Femur (tissue), 1 donor: ENCODE results near the gene MIGA1.
"Not testable (repeated sequence)": the region's sequence is repeated elsewhere in the genome, so short reads cannot be mapped to it uniquely, and the experiment has no call there.

Experiments
- DNase-seq: peaks from one replicate; pipeline ENCODE4 v3.0.0-alpha.2; 2017

MIGA1 gene, protein sequence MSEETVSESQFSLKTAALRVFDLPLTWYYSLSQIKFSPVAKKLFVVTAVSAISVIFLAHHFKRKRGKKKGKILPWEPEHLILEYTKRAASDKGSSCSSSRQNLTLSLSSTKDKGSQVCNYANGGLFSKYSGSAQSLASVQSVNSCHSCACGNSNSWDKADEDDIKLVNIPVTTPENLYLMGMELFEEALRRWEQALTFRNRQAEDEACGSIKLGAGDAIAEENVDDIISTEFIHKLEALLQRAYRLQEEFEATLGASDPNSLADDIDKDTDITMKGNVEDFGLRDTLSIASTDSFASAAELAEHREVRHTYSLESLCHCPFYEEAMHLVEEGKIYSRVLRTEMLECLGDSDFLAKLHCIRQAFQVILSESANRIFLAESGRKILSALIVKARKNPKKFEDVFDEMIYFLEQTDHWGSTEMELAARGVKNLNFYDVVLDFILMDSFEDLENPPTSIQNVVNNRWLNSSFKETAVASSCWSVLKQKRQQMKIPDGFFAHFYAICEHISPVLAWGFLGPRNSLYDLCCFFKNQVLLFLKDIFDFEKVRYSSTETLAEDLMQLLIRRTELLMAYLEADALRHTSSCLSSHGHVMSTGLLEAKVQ

DNA sequence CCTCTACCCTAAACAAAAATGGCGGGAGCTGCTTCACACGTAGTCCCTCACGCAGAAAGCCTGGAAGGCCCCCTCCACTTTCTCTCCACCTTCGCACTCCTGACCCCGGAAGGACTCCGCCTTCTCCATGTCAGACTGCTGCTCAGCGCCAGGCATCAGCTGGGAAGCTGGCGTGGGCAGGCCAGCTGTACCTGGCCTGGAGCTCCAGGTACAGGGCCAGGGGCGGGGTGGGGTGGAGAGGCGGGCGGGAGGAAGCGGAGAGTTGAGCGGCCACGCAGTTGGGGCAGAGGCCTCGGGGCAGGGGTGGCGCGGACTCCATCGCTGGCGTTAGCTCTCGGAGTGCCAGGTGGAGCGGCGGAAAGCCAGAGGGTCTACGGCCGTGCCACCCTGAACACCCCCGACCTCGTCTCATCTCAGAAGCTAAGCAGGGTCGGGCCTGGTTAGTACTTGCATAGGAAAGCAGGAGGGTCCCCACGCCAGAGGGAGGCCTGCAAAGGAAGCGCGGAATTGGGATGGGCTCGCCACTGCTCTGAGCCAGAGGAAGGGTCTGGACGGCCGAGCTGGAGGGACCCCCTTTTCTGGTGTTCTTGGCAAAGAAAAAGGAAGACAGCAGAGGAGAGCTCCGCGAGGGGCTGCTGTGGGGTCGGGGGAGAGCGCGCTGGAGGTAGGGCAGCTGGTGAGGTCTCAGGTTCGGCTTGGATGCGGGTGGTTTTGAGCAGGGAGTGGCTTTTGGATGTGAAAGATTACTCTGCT is at the start of gene MIGA1:
Gene MIGA1 (plus strand): TSS at position 121 of the 753 bp plus-strand sequence. CDS start 3,604 bp downstream, outside the sequence.
- DNase-seq = peak; percentile 93

DNA sequence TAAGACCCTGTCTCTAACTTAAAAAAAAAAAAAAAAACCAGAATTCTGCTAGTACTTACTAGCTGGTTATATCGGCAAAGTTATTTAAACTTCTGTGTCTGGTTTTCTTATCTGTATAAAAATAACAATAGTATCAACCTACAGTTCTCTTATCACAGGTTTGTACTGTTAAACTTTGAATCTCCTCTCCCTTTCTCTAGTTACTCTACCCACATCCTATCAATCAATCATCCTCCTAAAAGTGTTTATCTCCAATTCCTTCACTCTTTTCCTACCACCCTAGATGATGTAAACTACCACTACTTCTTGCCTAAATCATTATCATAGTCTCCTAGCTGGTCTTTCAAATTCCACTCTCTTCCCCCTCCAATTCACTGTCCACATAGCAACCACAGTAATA is 47.4 kb upstream of the MIGA1 start:
- DNase-seq = no peak

DNA sequence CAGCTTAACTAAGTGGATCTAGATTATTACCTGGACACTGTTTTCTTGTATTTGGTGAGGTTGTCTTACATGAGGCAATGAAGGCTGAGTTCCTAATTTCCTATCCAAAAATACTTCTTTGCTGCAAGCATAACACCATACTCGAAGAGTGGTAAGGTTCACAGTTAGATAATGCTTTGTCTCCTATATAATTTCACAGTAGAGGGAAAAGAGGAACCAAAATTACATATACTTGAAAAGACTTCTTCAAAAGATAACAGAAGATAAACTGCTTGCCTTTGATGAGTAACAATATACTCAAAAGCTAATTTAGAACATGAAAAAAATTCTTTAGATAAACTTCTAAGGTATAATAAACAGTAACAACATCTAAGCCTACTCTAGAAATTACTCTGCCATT is 40.2 kb upstream of the MIGA1 start:
- no peak for DNase-seq

DNA sequence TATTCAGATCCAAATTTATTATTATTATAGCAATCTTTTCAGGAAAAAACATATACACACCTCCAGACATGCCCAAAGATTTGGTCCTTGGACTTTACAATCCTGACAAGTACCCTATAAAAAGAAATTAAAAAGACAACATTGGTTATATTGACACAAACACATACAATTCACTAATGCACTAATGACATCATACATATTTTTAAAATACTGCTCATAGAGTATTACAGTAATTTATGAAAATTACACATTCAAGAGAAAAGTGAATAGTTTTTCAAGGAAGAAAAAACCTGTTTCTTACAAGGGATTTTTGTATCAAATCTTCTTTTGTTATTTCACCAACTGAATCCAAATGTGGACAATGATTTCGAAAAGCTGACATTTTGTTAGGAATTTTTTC is 38.1 kb upstream of the MIGA1 start:
- DNase-seq = no peak

DNA sequence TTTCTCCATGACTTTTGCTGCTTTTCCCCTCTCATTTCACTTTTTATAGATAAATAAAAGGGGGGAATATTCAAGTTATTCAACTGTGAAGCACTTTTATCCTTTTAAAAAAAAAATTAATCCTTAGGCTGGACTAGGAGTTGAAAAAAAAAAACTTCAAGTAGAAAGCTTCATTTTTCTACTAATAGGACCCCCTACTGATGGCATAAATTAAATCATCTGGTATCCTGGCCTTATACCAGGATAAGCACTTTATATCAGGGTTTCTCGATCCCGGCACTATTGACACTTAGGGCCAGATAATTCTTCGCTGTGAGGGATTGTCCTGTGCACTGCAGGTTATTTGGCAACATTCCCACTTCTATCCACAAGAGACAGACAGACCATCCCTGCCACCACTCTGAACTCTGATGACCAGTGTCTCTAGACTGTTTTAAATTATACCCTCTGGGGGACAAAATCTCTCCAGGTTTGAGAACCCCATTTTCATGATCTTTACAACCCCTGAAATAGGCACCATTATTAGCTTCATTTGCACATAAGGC is 37.4 kb upstream of the MIGA1 start:
- DNase-seq = no peak

DNA sequence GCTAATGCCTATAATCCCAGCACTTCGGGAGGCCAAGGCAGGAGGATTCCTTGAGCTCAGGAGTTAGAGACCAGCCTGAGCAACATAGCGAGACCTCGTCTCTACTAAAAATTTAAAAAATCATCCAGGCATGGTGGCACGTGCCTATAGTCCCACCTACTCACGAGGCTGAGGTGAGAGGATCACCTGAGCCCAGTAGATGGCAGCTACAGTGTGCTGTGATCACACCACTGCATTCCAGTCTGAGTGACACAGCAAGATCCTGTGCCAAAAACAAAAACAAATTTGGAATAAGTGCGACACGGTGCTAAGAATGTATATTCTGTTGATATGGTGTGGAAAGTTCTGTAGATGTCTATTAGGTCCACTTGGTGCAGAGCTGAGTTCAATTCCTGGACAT is 34.9 kb upstream of the MIGA1 start:
- no peak for DNase-seq

DNA sequence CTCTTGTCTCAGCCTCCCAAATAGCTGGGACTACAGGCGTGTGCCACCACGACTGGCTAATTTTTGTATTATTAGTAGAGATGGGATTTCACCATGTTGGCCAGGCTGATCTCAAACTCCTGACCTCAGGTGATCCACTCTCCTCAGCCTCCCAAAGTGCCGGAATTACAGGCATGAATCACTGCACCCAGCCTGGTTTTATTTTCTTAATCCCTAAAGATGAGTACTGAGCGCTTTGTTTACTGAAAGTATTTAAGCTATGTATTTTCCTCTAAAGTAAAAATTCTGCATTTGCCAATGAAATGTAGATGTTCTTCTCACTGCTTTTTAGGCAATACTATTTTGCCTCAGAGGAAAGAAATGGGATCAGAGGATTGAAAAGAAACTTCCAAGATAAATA is 30.0 kb upstream of the MIGA1 start:
- DNase-seq = not testable (repeated sequence)

DNA sequence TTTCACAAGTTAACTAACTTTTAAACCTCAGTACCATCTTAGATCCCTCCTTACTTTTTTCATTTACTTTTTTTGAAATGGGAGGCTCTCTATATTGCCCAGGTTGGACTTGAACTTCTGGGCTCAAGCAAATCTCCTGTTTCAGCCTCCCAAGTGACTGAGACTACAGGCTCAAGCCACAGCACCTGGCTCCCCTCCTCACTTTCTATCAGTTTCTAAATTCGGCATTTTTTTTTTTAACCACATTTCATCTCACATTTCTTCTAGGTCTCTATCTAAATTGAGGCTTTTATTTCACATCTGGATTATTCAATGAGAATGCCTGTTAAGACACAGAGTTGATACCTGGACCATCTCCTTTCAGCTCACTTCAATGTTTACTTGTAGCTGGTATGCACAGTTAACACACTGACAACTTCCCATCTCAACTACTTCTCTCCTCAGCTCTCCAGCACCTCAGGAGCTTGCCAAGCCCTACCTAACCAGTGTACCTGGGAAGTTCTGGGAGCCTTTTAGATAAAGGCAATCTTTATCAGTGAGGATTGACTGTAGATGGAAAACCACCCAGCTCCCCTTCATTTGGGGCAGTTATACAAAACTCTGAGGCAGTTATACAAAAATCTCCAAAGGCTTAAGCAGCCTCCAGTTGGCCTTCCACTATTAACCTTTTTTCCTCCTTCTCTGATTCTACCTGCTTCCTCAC is 23.2 kb upstream of the MIGA1 start:
- no peak for DNase-seq

DNA sequence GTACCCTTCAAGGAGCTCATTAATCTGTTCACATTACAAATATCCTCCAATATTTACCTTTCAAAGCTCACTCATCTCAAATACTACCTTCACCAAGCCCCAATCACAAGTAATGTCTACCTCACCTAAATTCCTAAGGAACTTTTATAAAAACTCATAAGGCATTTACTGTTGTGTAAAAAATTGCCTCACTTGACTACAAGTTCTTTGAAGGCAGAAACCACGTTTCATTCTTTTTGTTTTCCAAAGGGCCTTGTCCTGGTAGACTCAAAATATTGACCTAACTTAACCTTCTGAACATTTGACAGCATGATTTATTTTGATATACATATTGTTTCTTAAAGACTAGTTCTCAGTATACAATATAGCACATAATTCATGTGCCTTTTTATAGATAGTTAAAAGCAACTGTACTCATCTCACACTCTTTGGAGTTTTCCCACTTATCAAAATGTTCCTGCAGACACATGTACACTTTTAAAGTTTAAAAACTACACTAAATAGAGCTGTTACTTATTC is 22.3 kb upstream of the MIGA1 start:
- no peak for DNase-seq

DNA sequence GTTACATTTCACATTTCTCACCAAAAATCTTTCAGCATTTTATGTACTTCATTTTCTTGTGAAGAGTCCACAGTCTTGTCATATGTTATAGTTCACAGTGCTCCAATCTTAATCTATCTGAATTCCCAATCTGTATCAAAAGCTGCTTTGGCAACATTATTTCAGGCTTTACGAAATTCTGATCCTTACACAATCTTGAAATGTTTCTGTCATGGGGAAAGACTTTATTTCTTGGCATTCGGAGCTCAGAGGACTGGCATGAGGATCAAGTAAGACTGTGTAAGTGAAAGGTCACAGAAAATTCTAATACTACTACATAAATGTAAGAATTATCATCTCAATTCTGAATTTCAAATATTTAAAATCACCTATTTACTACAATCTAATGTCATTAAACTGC is 21.8 kb upstream of the MIGA1 start:
- no peak for DNase-seq

DNA sequence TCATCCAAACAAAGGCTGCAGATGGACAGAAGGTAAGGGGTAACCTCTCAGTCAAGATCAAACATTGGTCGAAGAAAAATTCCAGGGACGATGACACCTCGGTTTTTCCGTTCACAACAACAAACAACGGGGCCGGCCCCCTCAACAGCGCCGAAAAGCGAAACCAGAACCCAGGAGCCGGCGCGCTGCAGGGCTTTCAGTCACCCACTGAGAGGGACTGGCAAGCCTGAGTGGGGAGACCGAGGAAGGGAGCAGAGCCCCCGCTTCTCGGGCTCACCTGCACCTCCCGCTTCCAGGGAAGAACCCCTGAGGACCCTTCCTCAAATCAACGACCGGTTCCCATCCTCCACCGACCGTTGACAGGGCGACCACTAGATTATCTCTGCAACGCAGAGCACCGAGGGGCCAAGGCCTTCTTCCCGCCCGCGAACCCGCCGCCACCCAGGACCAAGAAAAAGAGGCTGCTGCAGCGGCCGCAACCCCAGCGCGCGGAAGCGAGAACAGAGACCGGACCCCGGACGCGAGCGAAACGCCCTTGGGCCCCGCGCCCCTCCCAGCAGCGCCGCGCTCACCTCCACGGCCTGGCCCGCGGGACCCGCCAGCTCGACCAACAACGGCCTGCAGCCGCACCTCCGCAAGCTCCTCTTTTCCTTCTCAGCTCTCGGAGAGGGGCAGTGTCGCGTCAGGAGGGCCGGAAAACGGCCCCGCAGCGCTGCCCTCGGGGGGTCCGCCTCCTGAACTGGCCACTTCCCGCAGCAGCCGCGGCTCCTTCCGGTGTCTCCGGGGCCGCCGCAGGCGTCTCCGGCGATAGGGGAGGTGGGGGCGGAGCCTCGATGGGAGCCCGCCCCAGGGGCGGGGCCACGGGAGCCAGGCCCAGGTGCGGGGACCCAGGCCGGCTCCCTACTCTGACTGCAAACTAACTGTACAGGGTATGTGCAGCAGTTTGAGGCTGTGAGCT is 20.1 kb upstream of the MIGA1 start, which contains the start of gene USP33:
Gene USP33 (minus strand): TSS at position 782 of the 958 bp plus-strand sequence. CDS start 18,155 bp downstream, outside the sequence.
- DNase-seq = peak; percentile 93

DNA sequence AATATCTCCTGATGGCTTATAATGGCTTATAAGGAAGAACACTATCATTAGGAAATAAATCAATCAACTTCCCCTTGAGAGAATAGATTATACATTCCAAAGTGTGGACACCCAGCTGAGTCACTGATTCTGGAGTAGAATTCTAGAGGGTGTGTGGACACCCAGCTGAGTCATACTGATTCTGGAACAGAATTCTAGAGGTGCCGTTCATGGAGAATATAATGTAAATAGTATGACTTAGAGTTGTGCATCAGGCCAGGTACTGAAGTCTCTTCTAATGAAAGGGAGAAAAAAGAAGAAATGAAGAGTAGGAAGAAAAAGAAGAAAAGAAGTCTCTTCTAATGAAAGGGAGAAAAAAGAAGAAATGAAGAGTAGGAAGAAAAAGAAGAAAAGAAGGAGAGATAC is 17.4 kb upstream of the MIGA1 start:
- DNase-seq = no peak

DNA sequence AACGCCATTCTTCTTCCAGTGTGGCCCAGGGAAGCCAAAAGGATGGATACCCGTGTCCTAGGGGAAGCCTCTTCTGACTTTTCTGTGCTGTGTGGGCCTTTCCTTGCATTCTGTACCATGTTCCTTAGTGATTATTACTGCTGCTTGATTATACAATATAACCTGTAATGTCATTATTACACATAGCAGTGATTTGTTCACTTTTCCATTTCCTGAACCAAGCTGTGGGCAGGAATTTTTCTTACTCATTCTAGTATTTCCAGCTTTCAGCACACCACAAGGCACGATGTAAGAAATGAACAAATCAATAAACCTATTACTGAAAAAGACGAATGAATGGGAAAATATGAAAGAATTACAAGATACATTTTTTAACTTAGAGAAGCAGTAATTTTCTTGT is 11.4 kb upstream of the MIGA1 start:
- DNase-seq = no peak

DNA sequence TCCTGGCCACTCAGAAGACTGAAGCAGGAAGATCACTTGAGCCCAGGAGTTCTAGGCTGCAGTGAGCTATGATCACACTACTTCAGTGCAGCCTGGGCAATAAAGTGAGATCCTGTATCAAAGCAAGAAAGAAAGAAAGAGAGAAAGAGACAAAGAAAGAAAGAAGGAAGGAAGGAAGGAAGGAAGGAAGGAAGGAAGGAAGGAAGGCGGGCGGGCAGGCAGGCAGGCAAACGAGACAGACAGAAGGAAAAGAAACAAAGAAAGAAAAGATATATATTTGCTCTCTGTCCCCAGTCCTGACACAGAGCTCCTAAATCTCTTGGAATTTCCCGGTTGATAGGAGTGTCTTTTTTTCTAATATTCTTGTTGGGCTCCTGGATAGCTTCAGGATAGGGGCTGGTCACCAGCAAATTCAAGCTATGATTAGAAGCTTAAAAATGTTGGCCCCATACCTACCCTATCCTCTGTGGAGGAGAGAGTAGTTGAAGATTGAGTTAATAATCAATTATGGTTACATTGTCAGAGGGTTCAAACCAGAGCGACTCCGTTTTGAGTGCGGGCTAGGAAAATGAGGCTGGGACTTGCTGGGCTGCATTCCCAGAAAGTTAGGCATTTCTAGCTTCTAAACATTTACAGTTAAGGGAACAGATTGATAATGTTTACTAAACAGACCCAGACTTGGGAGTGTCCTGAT is 3.3 kb upstream of the MIGA1 start:
- no peak for DNase-seq

DNA sequence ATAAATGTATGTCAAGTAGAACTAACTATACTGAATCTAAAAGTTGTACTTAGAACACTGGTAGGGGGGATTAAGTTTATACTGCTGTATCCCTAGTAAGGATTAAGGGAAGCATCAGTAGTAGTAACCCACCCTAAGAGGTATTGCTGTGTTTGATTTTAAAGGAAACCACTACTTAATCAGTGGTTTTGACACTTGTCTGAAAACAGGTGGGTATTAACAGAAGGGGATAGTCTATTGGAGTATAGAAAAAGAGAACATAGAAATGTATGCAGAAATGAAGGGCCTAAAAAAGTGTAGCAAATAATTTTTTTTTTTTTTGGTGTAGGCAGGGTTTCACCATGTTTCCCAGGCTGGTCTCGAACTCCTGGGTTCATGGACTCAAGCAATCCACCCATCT is 2.2 kb downstream of the MIGA1 start:
- no peak for DNase-seq

DNA sequence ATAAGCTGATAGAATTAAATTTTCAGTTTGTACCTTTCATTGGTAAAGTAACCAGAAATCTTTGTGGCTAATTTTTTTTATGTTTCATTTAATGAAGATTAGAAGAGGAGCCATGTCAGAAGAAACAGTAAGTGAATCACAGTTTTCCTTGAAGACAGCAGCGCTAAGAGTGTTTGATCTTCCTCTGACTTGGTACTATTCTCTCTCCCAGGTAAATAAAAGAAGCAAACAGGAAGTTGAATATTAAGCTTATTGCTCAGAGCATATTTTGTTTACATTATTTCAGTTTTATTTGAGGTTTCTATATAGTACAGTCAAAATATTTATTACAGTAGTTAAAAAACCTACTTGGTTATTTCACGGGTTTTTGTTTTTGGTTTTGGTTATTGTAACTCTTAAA is 3.7 kb downstream of the MIGA1 start:
- DNase-seq = no peak

DNA sequence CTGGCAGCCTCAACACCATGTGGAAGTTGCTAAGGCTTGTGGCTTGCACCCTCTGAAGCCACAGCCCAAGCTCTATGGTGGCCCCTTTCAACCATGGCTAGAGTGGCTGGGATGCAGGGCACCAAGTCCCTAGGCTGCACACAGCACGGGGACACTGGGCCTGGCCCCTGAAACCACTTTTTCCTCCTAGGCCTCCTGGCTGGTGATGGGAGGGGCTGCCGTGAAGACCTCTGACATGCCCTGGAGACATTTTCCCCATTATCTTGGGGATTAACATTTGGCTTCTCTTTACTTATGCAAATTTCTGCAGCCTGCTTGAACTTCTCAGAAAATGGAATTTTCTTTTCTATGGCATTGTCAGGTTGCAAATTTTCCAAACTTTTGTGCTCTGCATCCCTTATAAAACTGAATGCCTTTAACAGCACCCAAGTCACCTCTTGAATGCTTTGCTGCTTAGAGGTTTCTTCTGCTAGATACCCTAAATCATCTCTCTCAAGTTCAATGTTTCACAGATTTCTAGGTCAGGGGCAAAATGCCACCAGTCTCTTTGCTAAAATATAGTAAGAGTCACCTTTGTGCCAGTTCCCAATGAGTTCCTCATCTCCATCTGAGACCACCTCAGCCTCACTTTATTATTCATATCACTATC is 6.8 kb downstream of the MIGA1 start:
- DNase-seq = not testable (repeated sequence)

DNA sequence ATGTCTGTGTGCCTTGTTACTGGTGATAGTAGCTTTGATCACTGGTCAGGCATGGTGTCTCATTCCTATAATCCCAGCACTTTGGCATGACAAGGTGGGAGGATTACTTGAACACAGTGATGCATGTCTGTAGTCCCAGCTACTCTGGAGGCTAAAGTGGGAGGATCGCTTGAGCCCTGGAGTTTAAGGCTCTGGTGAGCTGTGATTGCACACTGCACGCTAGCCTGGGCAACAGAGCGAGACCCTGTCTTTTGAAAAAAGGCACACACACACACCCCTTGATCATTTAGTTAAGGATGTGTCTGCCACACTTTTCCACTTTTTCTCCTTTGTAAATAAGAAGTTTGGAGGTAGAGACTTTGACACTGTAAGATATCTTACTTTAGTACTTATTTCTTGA is 15.1 kb downstream of the MIGA1 start:
- DNase-seq = no peak

DNA sequence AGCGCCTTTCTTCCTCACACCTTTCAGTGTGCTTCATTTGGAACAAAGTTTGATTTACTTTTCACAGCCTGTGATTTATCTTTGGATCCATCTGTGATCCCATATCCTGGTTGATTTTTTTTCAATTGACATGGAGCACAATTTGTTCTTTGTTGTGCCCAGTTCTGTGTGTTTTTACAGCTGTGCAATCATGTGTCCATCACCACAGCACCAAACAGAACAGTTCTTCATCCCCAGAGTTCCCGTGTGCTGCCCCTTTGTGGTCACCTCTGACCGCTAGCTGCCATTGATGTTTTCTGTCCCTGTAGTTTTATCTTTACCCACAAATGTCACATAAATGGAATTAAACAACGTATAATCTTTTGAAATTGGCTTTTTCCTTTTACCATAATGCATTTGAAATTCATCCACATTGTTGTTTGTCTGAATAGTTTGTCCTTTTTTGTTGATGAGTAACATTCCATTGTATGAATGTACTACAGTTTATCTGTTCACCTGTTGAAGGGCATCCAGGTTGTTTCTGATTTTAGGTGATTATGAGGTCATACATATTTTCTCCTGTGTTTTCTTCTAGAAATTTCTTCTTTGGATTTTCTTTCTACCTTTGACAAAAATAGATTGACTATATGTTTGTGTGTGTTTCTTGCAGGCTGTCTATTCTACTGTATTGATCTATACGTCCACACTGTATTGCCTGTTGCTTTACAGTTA is 17.4 kb downstream of the MIGA1 start:
- no peak for DNase-seq
